ENCODE results near the gene GAREM1.

GRCh38 chr18:32275221-32275620 lies 195.5 kb downstream of the GAREM1 start:
- TF ChIP-seq CTCF (IDR thresholded peaks at IDR 0.05; ENCODE audit: low read depth, low read length) (no peak), EZH2phosphoT487 (IDR thresholded peaks at IDR 0.05; ENCODE audit: low read depth) (no peak)
